Epithelial cell of esophagus (primary cell): ENCODE measurements around the gene RPL11.

ENCODE experiments used
- DNase-seq: peaks from one replicate; pipeline ENCODE4 v3.0.0; 2010; ENCODE audit warnings: low read depth
- H3K4me3 ChIP-seq: 2 replicates; pipeline ENCODE4 v1.5.1; 2011; ENCODE audit warnings: mild to moderate bottlenecking, low read length, control low read depth
- CTCF ChIP-seq: IDR thresholded peaks from 2 replicates; pipeline ENCODE4 v1.5.1; 2011; ENCODE audit warnings: low read depth, mild to moderate bottlenecking, low read length, control low read depth, inconsistent platforms; ENCODE audit not compliant: insufficient read depth; ENCODE audit errors: missing control alignments

RPL11 gene

GRCh38 chr1:23699280-23700179, 7.9 kb downstream of the RPL11 start:
- DNase-seq = peak; percentile 49
- TF ChIP-seq CTCF = no peak
- H3K4me3 ChIP-seq = no peak overlapping the region

- no peak for TF ChIP-seq CTCF
- no peak for DNase-seq
- no peak overlapping the region for H3K4me3 ChIP-seq
Measured at GRCh38 chr1:23701310-23701709, 9.7 kb downstream of the RPL11 start.

GRCh38 chr1:23701996-23702395, 10.4 kb downstream of the RPL11 start:
- TF ChIP-seq CTCF = no peak
- DNase-seq = no peak
- H3K4me3 ChIP-seq = no peak overlapping the region

GRCh38 chr1:23704834-23705495, 13.4 kb downstream of the RPL11 start:
- TF ChIP-seq CTCF = no peak
- H3K4me3 ChIP-seq = no peak overlapping the region
- no peak for DNase-seq

GRCh38 chr1:23709229-23709628, 17.6 kb downstream of the RPL11 start:
- no peak for DNase-seq

GRCh38 chr1:23718482-23718881, 26.9 kb downstream of the RPL11 start:
- TF ChIP-seq CTCF = peak; percentile 73
- no peak overlapping the region for H3K4me3 ChIP-seq
- DNase-seq = peak; percentile 52

More at GRCh38 chr1:23709229-23709628, 17.6 kb downstream of the RPL11 start:
- no peak overlapping the region for H3K4me3 ChIP-seq
- no peak for TF ChIP-seq CTCF
